ENCODE data around the gene CFAP46.
"Not testable (repeated sequence)": the region's sequence is repeated elsewhere in the genome, so short reads cannot be mapped to it uniquely, and the experiment has no call there.

Gene CFAP46

DNA sequence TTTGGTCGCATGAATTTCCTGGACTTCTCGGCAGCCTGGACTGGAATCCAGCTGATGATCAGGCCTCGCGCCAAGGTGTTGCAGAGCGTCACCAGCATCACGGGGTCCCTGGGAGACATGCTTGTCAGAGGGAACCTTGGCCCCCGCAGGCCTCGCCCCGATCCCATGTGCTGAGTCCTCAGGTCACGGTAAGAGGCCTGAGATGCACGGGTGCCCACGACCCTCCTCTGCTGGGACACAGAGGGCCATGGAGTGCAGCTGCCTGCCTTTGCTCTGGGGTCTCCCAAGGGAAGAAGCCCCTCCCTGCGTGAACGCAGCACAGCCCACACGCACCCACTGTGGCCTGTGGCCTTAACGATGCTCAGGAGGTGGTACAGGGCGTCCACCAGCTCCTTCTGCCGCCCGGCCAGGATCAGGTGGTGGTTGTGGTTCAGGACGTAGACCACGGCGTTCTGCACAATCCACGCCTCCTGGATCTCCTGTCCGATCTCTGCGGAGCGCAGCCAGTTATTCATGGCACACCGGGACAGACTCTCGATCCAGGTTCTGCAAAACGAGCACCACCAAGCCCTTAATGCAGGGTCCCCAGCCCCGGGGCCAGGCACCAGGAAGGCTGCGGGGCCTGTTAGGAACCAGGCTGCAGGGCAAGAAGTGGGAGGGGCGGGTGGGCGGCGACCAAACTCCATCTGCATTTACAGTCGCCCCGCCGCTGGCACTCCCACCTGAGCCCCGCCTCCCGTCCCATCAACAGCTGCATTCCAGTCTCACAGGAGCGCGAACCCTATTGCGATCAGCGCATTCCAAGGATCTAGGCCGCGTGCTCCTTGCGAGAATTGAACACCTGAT, 29.4 kb downstream of the CFAP46 start:
- DNase-seq (ENCODE audit: low spot score): no peak

DNA sequence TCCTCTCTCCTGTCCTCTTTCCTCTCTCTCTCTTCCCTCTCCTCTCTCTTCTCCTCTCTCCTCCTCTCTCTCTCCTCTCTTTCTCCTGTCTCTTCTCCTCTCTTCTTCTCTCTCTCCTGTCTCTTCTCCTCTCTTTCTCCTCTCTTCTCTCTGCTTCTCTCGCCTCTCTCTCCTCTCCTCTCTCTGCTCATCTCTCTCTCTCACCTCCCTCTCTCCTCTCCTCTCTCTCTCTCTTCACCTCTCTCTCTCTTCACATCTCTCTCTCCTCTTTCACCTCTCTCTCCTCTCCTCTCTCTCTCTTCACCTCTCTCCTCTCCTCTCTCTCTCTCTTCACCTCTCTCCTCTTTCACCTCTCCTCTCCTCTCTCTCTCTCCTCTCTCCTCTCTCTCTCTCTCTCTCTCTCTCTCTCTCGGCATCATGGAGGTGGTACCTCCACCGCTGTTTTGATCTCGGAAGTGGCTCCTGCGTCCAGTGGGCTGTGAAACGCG, 30.1 kb downstream of the CFAP46 start:
- no peak for DNase-seq (ENCODE audit: low spot score)

DNA sequence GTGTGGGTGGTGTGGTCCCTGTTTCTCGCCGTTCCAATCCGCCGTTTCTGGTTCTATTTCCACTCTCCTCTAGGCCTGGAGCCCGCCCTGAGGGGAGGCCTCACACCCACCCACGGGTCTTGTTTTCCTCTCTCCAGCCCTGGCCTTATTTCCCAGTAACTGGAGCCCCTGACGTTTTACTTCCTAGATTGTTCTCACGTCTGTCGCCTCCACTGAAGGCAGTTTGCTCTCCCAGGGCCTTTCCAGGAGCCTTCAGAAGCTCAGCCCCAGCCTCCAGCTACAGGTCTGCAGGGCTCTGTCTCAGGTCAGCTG, 30.6 kb downstream of the CFAP46 start:
- no peak for DNase-seq (ENCODE audit: low spot score)

DNA sequence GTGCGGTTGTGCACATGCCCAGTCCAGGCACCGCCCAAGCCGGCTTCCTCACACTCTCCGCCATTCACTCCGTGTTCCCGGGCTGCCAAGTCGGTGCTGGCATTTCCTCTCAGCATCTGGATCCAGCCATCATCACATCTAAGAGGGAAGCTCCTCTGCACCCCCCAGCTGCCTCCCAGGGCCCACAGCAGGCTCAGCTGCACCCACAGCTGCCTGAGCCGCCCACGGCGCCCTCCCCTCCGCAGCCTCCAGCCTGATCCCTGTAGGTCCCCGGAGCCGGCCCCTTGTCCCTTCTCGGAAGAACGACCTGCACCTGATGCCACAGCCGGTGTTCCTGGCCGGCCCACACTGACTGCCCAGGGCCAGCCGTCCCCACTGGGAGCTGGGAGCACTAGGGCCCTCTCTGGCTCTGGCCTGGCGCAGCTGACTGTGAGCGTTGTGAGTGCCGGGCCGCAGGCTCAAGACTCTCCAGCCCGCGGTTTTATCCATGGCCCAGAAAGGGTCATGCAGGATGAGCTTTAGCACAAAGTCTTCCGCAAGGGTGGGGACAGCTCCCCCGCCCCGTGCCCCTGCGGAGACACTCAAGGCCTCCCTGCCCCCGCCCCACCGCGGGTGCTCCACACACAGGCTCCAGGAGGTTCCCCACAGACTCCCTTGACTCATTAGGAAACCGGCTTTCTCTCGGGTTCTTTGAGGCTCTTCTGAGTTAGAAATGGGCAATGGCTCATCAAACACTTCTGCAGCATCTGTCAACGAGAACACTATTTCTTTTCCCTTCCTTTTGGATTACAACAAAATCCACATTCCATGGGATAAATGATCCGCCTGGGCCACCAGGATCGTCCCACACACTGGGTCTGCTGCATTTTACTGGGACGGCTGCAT, 31.2 kb downstream of the CFAP46 start:
- no peak for DNase-seq (ENCODE audit: low spot score)

DNA sequence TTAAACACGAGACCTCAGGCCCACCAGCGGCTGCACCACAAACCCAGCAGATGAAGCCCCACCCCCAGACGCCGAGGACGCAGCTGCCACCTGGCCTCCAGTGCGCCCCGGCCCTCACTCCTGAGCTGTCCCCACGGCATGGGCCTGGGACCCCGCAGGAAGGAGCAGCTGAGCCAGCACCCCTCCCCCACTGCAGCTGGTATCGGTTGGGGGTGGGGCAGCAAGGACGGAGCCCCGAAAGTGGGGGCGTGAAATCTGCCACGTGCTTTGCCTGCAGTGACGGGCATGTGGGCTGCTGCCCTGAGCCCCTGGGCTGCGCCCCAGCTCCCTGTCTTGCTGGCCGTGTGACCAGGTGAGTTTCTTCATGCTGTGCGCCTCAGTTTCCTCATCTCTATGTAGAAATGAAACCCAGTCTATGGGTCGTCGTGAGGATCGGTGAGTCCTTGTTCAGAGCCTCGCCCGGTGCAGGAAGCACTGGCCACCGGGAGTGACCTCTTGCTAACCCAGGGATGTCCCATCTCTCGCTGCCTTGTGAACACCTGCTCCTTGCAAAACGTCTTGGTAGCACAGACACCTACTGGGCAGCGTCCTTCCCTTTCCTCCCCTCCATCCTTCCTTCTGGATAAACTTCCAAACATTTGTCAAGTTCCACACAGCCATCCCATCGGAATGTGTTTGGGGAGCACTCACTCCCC, 32.0 kb downstream of the CFAP46 start:
- no peak for DNase-seq (ENCODE audit: low spot score)

DNA sequence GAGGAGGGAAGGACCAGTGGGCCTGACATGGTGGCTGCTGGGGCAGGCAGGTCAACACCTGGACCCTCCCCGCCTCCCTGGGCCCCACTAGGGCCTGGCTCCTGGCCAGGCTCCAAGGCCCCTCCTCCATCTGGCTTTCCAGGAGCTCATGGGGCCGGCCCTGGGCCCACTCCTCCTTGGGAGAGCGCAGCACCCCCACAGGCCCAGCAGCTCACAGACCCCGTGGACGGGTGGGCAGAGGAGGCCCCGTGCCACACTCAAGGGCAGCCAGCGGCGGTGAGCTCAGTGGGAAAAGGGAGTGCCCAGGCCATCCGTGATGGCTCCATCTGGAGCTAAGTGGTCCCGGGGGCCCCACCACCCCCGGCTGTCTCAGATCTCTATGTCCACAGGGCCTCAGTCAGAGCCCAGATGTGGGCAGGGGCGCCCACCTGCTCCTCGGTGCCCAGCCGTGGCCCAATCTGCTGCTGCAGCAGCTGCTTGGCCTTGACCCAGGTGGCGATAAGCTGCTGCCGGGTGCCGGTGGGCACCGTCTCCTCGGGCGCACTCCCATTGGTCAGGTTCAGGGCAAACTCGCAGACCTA, 32.8 kb downstream of the CFAP46 start:
- DNase-seq (ENCODE audit: low spot score): no peak

DNA sequence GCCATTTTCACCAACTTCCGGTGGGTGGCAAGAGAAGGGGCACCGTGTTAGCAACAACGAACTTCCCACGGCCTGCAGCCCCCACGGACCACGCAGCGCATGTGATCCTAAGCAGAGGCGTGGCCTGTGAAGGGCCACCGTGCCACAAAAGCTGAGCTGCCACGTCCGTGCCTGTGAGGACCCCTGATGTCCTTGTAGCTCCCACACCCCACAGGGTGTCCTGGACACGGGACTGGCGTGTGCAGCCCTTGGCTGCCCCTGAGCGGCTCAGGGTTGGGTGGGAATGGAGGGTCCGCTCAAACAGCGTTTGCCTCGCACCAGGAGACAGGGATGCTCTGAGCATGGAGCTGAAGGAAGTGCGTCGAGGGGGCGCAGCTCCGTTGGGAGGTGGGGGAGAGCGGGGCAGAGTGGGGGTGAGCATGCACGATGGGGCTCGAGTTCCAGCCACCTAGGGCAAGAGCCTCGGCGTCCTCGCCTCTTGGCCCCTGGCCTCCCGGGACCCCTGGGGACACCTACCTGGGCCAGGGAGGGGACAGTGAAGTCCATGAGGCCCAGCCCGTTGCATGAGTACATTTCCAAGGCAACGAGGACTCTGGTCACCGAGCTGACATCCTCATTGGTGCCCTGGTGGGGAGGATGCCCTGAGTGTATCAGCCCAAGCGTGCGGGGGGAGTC, 33.6 kb downstream of the CFAP46 start:
- no peak for DNase-seq (ENCODE audit: low spot score)

DNA sequence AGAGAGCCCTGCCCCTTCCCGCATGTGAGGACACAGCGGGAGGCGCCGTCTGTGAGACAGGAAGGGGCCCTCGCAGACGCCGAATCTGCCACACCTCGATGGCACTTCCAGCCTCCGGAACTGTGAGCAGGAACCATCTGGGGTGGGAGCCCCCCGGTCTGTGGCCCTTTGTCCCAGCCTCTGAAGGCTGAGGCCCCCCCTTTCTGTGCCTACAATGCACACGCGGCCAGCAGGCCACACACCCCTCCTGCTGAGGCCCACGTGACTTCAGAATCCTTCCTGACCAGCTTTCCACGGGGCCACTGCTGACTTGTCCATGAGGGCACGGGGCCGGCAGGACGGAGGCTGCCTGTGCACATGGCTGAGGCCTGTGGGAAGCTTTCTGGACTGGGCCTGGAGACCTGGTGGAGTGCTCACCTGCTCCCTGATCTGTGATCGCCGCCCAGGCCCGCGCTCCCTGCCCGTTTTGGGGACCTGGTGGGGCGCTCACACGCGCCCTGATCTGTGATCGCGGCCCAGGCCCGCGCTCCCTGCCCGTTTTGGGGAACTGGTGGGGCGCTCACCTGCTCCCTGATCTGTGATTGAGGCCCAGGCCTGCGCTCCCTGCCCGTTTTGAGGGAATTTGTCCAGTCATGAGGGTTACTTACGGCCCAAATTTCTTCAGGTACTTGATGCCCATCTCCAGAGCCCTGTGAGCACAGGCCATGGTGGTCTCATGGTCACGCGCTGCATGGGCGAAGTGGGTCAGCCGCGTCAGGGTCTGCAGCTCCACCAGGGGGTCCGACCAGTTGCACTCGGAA, 34.3 kb downstream of the CFAP46 start:
- no peak for DNase-seq (ENCODE audit: low spot score)

DNA sequence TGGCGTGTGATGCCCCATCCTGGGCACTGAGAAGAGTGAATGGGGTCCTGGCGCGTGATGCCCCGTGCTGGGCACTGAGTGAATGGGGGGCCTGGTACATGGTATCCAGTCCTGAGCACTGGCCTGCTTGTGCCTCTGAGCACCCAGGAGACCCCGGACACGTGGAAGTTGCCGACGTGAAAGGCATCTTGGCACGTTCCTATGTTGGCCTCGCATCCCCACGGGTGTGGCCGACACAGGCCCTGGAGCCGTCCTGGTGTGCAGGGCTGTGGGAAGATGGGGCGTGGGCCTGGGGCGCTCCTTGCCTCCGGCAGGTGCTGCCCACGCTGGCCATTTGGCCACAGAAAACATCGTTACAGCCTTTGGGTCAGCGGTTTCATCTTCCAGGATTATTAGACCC, 35.5 kb downstream of the CFAP46 start:
- DNase-seq (ENCODE audit: low spot score): no peak

DNA sequence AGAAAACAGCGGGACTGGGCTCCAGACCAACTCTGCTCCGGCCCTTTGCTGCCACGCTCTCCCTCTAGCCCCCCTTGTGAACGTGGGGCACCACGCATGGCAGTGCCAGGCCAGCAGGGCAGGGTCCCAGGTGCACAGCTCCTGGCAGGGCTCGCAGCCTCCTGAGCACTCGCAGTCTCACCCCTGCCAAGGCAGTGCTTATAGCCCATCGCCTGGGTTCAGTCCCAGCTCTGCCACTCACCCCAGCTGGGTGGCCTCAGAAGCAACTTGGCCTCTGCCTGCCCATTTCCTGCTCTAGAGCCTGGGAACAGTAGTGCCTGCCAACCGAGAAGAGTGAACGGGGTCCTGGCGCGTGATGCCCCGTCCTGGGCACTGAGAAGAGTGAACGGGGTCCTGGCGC, 36.3 kb downstream of the CFAP46 start:
- DNase-seq (ENCODE audit: low spot score): no peak

DNA sequence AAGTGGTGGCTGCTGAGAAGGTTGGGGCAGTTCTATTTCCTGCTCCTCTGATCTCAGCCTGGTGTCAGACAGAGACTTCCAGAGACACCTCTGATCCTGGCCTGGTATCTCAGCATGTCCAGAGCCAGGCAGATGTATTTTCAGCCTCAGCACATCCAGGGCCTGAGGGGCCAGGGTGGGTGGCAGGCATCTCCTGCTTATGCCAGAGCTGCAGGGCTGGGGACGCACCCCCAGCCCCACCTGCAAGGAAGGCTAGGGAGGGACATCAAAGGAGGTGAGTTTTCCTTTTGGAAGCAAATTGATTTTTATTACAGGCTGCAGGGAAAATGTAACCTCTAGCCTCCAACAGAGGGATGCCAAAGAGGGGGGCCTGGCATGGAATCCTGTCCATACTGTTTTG, 36.7 kb downstream of the CFAP46 start:
- DNase-seq (ENCODE audit: low spot score): no peak

DNA sequence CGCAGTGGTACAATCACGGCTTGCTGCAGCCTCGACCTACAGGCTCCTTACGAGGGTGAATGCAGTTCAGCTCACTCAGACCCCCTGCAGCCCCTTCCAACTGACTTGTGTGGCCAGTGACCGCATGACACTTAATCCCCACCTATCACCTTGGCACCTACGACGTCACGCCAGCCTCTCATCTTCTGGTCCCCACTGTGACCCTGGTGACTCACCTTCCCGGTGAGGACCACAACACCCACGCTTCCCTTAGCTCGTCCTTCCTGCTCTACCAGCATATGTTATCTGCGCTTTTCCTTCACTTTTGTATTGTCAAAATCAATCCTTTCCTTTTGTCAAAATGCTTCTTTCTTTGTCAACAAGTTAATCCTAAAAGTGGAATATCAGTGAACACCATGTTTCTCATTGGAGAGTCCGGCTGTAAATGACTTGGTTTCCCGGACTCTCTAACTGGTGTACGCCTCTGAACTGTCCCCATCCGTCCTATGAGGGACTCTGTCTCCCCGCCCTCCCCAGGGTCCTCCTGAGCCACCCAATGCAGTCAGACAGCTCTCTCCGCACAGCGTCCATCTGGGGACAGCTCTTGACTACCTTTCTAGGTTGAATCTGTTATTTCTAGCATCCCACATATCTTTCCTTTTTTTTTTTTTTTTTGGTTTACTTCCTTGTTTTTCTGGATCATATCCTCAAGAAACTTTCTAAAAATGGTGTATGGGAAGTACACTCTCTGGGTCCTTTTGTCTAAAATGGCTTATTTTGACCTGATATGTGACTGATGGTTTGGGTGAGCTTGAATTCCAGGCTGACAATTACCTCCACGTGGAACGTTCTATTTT, 37.3 kb downstream of the CFAP46 start:
- no peak for DNase-seq (ENCODE audit: low spot score)

DNA sequence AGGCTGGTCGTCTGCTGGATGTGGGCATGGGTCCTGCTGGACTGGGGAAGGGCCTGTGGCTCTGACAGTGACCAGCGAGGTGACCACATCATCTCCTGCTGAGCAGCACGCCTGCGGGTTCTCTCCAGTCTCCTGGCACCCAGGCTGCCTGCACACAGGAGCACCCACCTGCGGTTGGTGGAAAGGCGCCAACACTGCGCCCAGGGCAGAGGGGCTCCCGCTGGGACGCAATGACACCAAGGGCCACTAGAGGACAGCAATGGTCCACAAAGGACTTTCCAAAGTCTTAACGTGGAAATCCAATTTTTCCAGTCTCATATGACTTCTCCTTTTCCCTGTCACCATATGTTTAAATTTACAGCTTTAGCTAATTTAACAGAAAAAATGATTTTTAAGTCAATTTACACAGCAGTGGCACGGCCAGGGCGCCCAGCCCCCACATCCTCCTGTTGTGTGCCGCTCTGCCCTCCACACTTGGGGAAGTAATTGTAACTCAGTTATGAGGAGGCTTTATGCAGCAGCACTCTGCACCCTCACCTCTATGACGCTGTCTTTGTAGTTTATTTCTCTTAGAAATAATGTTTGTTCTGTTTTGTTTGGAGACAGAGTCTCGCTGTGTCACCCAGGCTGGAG, 38.1 kb downstream of the CFAP46 start:
- peak; percentile 60 for DNase-seq (ENCODE audit: low spot score)

DNA sequence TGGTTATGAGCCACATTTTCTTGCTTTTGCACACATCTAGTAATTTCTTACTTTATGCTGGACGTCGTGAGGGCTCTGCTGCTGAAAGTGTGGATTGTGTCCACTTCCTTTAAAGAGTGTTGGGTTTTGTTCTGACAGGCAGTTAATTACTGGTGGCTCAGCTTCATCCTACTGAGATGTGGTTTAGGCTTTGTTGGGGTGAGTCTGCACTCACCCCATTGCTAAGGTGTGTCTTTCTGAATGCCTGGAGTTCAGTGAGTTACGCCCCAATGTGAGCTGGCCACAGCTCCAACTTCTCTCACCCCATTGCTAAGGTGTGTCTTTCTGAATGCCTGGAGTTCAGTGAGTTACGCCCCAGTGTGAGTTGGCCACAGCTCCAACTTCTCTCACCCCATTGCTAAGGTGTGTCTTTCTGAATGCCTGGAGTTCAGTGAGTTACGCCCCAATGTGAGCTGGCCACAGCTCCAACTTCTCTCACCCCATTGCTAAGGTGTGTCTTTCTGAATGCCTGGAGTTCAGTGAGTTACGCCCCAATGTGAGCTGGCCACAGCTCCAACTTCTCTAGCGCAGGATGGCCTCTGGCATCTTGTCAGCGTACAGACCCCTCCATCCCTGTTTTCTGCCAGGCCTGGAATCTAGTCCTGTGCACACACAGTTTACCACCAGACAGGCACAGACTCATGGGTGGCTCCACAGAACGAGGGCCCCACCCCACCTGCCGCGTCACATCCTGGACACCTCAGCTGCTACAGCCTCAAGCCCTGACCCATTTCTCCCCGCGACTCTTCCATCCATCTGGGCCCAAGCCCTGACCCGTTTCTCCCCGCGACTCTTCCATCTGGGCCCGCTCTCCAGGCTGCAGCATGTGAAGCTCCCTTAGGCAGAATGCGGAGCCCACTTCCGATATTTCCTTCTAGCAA, 39.5 kb downstream of the CFAP46 start:
- DNase-seq (ENCODE audit: low spot score): not testable (repeated sequence)

DNA sequence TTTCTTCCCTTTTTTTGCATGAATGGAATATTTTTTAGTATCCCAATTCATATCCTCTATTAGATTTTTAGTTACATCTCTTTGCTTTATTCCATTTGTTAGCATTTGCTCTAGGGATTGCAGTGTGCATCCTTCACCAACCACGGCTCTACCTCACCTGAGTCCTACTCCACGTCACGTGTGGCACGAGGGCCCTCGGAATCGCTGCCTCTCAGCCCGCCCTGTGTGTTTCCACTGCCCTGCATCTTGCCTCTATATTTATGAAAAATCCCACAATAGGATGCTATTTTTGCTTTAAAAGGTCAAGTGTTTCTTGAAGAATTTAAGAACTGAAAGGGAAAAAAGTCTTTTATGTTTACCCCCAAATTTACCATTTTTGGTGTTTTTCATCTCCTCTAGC, 41.0 kb downstream of the CFAP46 start:
- no peak for DNase-seq (ENCODE audit: low spot score)

DNA sequence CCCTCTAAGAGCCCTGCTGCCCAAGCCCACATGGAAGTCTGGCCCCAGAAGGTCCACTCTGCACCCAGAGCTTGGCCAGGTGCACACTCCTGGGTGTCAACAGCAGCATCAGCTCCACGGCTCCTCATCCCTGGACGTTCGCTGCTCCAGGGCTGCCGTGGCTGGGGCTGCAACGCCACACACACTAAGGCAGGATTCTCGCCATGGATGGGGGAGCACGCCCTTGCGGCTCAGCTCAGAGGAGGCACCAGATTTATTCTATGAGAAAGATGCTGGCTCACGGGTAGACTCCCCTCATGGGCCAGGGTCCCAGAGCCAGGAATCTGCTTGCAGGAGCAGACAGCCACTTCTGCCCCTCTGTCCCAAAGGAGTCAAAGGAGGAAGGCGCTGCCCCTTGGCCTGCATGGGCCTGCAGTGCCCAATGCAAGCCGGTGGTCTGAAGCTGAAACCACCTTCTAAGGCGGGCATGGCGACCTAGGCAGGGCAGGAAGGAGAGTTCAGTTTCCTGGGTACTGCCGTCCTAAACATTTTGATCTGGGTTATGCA, 42.1 kb downstream of the CFAP46 start:
- DNase-seq (ENCODE audit: low spot score): no peak

DNA sequence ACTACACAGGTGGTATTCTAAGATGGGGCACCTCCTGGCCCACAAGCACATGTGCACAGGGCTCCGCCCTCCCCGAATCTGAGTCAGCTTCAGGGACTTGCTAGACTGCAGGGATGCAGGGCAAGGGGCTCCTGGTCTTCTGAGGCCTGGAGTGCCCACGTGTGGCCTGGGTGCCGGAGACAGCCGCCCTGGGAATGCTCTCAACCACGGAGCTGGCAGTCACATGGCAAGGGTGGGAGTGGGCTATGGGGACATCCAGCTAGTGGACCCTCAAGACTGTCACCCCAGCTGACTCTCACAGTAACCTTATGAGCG, 42.7 kb downstream of the CFAP46 start:
- no peak for DNase-seq (ENCODE audit: low spot score)

DNA sequence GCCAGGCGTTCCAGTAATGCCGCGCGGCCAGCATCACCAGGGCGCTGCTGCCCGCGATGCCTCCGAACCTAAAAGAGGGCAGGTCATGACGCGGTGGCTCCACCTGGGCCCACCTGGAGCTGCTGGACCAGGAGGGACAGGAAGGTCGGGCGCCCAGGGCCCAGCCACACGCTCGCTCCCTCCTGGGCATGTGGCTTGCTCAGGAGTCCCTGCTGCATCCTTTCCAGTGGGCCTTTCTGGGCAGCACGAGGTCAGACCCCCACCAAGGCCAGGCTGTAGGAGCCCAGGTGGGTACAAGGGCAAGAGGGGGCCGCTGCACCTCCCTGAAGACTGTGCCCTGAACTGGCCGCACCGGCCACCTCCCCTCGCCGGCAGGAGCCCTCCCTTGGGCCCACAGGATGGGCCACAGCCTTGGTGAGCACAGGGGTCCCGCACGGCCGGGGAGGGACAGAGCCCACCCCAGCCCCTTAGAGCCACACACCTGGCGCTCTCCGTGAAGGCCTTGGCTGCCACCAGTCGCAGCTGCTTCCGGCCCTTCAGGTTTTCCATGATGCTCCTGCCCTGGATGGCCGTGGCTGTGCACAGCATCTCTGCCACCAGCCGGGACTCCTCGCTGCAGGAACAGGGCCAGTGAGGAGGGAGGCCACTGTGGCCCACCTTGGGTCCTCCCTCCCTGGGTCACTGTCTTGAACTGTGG, 43.2 kb downstream of the CFAP46 start:
- DNase-seq (ENCODE audit: low spot score): no peak

All from hepatic stellate cell (primary cell).